22Rv1 (cell line): ENCODE measurements around the gene CFAP73.

Experiments
- H3K27ac ChIP-seq: fragments of 450-650 bp; 2 replicates; pipeline ENCODE4 v1.5.1; 2017
- CTCF ChIP-seq: fragments of 450-650 bp; IDR thresholded peaks from 2 replicates; pipeline ENCODE4 v1.5.1; 2017; ENCODE audit warnings: mild to moderate bottlenecking
- ZFX ChIP-seq: fragments of 450-650 bp; IDR thresholded peaks from 2 replicates; pipeline ENCODE4 v1.6.1; 2017; ENCODE audit warnings: antibody characterized with exemption, borderline replicate concordance

The CFAP73 gene

GRCh38 chr12:113186033-113186365 is 36.5 kb downstream of the CFAP73 start:
- TF ChIP-seq ZFX = no peak
- no peak for TF ChIP-seq CTCF
- peak overlapping the region; percentile 91 for H3K27ac ChIP-seq

- TF ChIP-seq CTCF (no peak), ZFX (no peak)
- H3K27ac ChIP-seq = peak overlapping the region; percentile 91
These were observed 37.3 kb downstream of the CFAP73 start for GRCh38 chr12:113186666-113187325.

DNA sequence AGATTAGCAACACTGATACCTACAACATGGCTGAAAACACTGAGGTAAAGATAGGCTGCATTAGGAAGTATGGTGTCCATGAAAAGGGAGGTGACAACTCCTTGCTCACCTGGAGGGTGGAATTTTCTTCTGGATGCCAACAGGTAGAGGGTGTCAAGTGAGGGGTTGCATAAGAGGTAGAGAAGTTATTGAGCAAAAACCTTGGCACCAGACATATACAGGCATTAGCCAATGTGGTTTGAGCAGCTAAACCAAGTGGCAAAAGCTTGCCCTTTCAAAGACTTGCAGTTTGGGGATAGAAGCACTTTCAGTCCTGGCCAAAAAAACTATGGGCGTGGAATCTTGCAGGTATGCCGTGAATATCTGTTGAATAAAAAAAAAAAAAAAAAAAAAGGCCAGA is 39.8 kb downstream of the CFAP73 start:
- peak overlapping the region; percentile 58; the same call in 1 of the 2 replicates for H3K27ac ChIP-seq
- no peak for TF ChIP-seq CTCF
- no peak for TF ChIP-seq ZFX

DNA sequence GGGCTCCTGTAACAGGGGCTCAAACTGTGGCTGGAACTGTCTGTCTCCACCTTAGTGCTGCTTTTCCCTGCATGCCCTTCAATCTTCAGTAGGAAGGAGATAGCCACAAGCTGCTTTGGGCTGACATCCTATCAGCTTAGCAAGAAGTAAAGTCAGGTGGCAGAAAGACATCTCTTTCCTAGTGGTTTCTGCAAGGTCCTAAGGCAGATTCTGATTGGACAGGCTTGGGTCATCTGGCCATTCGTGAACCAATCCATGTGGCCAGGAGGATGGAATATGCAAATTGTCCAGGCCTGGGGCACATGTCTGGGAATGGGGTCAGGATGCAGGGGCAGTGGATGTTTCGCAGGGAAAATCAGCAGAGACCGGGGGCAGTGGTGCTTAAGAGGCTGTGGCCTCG is 41.2 kb downstream of the CFAP73 start:
- TF ChIP-seq CTCF (no peak), ZFX (no peak)
- H3K27ac ChIP-seq = peak overlapping the region; percentile 58

- TF ChIP-seq CTCF = no peak
- TF ChIP-seq ZFX = no peak
- H3K27ac ChIP-seq = no peak overlapping the region
These were observed 41.7 kb downstream of the CFAP73 start for GRCh38 chr12:113191227-113191626.

DNA sequence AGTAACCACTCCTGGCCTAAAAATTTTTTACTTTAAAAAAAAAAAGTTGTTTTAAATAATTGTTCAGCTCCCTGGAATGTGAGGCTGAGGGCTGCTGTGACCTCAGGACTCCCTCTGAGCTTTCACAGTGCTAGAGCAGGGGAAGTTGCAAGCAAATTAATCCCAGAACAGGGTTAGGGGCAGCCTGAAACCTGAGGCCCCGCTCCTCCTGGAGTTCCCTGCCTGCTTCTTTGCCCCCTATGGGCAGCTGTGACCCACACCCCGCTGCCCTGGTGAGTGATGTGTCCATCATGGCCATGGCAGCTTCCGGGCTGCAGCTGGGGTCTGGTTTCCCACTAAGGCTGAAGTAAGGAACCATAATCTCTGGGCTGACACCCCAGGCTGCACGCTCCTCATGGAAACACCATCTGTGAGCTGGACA is 45.5 kb downstream of the CFAP73 start:
- no peak for TF ChIP-seq CTCF
- no peak for TF ChIP-seq ZFX
- H3K27ac ChIP-seq = 0 out of 2 replicates have a peak overlapping the region, but pooled peaks have one; percentile 17

DNA sequence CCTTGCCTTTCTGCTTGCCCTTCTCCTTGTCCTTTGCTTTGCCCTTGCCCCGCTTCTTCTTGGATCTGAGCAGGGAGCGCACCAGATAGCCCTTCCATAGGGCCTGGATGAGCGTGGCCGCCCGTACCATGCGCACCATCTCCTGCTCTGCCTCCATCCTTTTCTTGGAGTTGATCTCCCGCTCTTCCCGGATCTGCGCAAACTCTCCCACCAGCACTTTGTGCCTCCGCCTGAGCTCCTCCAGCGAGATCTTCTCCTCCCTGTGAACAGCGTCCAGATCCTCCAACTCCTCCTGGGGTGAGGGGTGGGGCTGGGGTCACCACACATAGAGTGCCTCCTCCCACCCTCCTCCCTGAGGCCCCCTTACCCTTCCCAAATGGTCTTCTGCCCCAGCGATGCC is 46.1 kb downstream of the CFAP73 start:
- no peak for TF ChIP-seq ZFX
- no peak for TF ChIP-seq CTCF
- H3K27ac ChIP-seq = 0 out of 2 replicates have a peak overlapping the region, but pooled peaks have one; percentile 17
